GM18951 (cell line): Measurements from ENCODE around the gene GPNMB.

Experiments
- POLR2A ChIP-seq: IDR thresholded peaks from 4 replicates; pipeline ENCODE4 v1.6.1; 2011; ENCODE audit warnings: mild to moderate bottlenecking; ENCODE audit not compliant: insufficient read length, insufficient read depth; ENCODE audit errors: extremely low read depth
- in situ Hi-C: fragments of 300-500 bp; cut with MboI; formaldehyde crosslinking; loops from one replicate; pipeline ENCODE4 v1.12.0; 2022; ENCODE audit warnings: low sequenced_read_pairs, mixed read lengths, inconsistent platforms; ENCODE audit not compliant: unreplicated experiment

Gene GPNMB

DNA sequence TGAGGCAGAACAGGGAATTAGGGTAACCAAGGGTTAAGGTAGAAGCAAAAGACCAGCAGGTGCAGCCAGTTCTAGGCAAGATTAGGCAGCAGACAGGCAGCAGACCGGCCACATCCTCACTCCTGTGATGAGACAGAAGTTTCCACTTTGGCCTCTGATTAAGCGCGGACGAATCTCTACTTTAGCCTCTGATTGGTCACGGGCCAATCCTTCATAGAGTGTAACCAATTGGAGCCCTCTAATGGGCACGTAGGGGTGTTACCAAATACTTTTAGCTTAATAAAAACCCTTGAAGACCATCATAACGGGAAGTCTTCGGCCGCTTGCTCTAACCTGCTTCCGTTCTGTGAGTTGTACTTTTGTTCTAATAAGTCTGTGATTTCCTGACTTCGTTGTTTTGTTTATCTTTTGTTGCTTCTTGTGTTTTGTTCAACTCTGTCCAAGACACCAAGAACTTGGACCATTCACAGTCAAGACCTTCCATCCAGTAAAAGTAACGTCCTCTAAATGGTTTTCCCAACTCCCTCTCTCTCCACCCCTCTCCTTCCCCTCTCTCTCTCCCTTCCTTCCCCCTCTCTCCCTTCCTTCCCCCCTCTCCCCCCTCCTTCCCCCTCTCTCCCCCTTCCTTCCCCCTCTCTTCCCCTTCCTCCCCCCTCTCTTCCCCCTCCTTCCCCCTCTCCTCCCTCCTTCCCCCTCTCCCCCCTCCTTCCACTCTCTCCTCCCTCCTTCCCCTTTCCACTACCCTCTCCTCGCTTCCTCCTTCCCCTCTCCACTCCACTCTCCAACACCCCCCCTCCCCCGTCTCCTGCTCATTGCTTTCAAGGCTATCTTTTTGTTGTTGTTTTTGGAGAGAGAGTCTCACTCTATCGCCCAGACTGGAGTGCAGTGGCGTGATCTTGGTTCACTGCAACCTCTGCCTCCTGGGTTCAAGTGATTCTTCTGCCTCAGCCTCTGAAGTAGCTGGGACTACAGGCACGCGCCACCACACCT is 39.4 kb downstream of the GPNMB start:
- no peak for TF ChIP-seq POLR2A
- in situ Hi-C loops: loop anchor here (25.0 kb wide), 1 partner anchor 426 kb away; the partner anchor contains the start of gene STK31

DNA sequence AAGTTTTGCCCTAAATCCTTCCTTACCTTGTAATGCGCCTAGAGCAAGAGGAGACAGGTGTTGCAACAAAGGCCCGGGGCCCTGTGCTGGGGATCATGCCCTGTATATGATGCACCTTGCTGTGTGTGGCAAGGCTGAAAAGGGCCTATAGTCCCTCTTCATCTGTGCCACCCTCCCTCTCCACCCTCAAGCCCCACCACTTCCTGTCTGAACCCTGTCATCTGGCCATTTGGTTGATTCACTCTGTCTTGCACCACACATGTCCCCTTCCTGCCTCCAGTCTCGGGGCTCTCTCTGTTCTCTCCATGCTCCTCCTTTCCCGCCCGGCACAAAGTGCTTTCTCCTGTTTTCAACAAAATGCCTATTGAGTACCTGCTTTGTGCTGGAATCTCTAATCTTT is 41.0 kb downstream of the GPNMB start:
- TF ChIP-seq POLR2A: no peak
- in situ Hi-C loops: loop anchor here (25.0 kb wide), 1 partner anchor 425 kb away; the partner anchor contains the start of gene STK31

DNA sequence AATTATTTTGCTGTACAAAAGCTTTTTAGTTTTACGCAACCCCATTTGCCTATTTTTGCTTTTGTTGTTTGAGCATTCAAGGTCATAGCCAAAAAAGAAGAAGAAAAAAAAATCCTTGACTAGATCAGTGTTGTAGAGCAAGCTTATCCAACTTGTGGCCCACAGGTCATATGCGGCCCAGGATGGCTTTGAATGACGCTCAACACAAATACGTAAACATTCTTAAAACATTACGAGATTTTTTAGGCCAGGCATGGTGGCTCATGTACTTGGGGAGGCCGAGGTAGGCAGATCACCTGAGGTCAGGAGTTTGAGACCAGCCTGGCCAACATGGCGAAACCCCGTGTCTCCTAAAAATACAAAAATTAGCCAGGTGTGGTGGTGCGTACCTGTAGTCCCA is 44.4 kb downstream of the GPNMB start:
- TF ChIP-seq POLR2A: no peak
- in situ Hi-C loops: loop anchor here (25.0 kb wide), 1 partner anchor 421 kb away; the partner anchor contains the start of gene STK31

DNA sequence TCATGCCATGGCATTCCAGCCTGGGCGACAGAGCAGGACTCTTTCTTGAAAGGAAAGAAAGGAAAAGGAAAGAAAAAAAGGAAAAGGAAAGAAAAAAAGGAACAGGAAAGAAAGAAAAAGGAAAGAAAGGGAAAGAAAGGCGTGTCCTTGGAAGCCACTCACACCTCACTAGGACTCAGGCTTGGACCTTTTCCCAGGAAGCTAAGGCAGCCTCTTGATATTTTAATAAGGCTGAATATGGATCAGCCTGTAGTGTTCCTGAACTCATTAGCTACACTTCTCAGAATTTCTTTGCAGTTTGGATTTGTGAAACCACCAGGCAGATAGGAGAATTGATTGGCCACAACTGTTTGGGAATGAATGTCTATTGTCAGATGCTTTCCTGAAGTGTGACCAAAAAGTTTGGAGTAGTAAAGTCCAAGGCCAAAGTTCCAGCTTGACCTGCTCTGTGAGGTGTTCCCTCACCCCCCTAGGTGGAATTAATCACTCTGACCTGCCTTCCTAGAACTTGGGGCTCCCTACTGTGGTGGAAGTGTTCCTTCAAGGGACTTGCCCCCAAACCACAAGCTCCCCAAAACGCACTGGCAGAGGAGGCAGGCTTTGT is 45.5 kb downstream of the GPNMB start:
- TF ChIP-seq POLR2A: no peak
- in situ Hi-C loops: loop anchor here (25.0 kb wide), 1 partner anchor 420 kb away; the partner anchor contains the start of gene STK31

DNA sequence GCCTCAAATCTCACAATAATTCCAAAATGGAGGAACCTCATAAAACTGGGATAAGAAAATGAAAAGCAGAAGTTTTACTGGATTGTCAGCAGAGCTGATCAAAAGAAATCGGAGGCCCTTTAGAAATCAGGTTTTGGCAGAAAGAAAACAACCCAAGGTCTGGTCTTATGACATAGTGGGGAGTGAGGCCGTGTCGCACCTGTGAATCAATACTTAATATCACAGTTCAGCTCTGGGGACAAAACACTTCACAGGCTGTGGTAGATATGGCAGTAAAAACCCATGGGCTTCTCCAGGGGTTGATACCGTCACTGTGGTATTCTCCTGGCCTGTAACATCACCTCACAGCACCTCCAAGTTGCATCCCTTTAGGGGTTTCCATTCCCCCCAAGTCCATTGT is 46.0 kb downstream of the GPNMB start:
- in situ Hi-C loops: loop anchor here (25.0 kb wide), 1 partner anchor 420 kb away; the partner anchor contains the start of gene STK31
- no peak for TF ChIP-seq POLR2A

DNA sequence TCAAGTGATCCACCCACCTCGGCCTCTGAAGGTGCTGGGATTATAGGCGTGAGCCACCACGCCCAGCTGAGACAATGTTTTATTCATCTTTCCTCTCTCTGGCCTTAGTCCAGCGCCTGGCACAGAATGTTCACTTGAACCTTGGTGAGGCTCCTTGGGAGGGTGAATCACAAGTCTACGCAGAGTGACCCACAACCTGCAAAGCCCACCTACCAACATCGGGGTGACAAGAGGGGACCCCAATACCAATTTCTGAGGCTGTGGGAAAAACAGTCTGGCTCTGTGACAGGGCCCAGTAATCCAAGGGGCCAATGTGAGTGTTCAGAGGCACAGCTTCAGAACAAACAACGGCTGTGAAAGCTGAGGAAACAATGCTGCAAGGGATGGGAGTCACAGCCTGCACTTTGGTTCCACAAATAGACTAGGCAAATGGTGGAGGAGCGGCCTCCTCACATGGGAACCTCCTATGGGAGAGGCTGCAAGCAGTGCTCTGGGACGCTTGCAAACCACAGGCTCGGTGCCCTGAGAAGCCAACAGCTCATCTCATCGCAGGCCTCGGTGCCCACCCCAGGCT is 47.0 kb downstream of the GPNMB start:
- in situ Hi-C loops: loop anchor here (25.0 kb wide), 1 partner anchor 419 kb away; the partner anchor contains the start of gene STK31
- TF ChIP-seq POLR2A: no peak

DNA sequence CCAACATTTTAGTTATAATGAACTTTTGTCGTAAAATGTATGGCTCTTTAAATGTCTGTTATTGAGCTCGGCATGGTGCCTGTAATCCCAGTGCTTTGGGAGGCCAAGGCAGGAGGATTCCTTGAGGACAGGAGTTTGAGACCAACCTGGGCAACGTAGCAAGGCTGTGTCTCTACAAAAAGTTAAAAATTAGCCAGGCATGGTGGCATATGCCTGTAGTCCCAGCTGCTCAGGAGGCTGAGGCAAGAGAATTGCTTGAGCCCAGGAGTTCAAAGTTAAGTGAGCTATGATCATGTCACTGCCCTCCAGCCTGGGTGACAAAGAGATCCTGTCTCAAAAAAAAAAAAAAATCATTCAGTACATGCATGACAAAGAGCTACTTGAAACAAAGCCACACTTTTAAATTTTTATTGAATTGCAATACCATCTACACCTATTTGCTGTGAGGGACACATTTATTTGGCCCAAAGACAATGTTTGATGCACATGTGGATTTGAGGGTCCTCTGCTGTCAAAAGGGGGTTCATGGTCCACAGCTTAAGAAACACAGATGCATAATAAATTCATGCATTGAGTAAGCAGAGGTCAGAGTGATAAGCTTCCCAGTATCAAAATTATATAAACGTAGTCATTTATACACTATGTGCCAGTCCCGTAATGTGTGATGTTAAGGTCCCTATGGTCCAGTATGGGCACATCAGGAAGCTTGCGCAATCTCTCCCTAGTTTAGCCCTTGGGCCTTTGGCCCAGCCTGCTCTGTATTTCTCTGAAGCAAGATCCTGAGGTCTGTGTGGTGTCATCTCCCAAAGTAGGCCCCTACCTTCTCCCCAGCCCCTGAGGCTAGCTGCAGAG is 48.2 kb downstream of the GPNMB start:
- in situ Hi-C loops: loop anchor here (25.0 kb wide), 1 partner anchor 418 kb away; the partner anchor contains the start of gene STK31
- TF ChIP-seq POLR2A: no peak

DNA sequence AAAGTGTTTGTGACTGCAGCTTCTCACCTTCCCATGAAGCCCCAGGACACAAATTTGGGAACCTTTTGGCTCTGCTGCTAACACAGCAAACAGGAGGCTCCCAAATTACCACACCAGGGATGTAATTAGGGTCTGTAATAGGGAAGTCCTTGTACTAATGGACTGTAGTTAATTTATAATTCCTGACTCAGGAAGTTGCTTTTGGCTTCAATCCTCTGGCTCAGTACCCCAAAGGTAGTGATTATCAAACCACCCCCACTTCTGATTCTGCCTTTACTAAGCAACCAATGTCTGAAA is 48.8 kb downstream of the GPNMB start:
- in situ Hi-C loops: loop anchor here (25.0 kb wide), 1 partner anchor 417 kb away; the partner anchor contains the start of gene STK31
- TF ChIP-seq POLR2A: no peak

DNA sequence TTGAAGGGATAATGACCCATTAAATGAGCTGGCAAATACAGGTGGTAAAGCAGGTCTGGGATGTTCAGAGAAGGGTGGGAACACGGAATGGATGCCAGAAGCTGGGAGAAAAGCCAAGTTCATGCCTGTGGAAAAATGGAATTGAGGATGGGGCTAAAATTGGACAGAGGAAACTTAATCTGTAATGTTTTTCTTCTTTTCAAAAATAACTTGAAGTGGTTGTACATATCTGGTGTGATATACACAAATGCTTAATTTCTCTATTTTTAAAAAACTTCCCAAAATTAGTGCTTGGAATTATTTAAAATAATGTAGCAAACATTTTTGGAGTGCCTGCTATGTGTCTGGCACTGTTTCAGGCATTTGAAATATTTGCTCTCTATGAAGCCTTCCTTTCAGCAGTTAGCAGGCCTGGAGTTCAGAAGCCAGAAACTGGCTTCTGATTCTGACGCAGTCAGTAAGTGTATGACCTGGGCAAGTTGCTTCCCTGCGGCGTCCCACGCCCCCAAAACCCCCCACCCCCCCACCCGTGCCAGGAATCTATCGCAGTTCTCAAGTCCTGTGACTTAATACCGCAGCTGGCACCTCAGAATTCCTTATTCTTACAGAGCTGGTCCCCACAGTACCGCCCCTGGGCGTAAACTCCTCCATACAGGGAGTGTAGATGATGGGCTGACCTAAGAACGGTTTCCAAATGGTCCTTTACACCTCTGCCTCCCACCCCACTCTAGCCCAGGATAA is 51.7 kb downstream of the GPNMB start:
- TF ChIP-seq POLR2A: no peak
- in situ Hi-C loops: loop anchor here (25.0 kb wide), 1 partner anchor 414 kb away; the partner anchor contains the start of gene STK31

DNA sequence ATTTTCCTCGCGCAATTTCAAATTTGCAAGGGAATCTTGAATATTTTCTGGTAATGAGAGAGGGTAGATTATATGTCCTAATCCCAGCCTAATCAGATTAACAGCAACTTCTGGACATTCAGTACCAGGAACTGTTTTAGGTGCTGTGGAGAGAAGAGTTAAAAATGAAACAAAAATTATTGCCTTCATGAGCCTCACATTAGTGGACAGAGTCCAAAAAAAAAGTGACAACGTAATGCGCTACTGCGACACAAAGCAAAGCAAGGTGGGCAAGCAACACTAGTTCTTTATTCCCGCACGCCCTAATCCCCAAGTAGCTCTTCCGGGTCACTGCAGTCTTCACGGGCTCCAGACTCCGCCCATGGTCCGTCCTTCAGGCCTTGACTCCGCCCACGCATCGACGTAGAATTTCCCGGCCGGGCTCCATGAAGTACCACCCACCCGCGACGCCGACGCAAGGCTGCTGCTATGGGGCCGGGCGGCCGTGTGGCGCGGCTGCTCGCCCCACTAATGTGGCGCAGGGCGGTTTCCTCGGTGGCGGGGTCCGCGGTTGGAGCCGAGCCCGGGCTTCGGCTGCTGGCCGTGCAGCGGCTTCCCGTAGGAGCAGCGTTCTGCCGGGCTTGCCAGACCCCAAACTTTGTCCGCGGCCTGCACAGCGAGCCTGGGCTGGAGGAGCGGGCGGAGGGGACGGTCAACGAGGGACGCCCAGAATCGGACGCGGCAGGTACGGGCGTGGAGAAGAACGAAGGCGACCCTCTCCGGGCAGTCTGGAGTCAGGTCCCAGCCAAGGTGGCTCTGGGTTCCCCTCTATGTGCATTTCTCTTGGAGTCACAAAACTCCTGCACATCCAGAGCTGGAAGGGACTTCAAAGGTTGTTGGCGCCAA is 52.6 kb downstream of the GPNMB start, which contains the start of gene MALSU1:
MALSU1 (plus strand) TSS at position 455 of the 885 bp plus-strand sequence; CDS start at position 469, 14 bp downstream.
- in situ Hi-C loops: loop anchor here (25.0 kb wide), 1 partner anchor 413 kb away; the partner anchor contains the start of gene STK31
- TF ChIP-seq POLR2A: peak; percentile 94
